ENCODE results near the gene DIP2B.

The DIP2B gene

GRCh38 chr12:50639721-50640120, 134.9 kb downstream of the DIP2B start:
- no peak for TF ChIP-seq CTCF (IDR thresholded peaks at IDR 0.05; ENCODE audit: control insufficient read depth, extremely low read depth, insufficient read depth)
- H3K4me3 ChIP-seq (ENCODE audit: low read depth, low read length) = no peak overlapping the region
- peak; percentile 59 for DNase-seq (ENCODE audit: low read depth)

- no peak overlapping the region for H3K4me3 ChIP-seq (ENCODE audit: low read depth, low read length)
- TF ChIP-seq CTCF (IDR thresholded peaks at IDR 0.05; ENCODE audit: control insufficient read depth, extremely low read depth, insufficient read depth) = no peak
- DNase-seq (ENCODE audit: low read depth) = no peak
Observed at GRCh38 chr12:50640321-50640939, 135.6 kb downstream of the DIP2B start.

GRCh38 chr12:50641566-50641965, 136.8 kb downstream of the DIP2B start:
- H3K4me3 ChIP-seq (ENCODE audit: low read depth, low read length) = no peak overlapping the region
- TF ChIP-seq CTCF (IDR thresholded peaks at IDR 0.05; ENCODE audit: control insufficient read depth, extremely low read depth, insufficient read depth) = no peak
- no peak for DNase-seq (ENCODE audit: low read depth)

GRCh38 chr12:50642035-50642451, 137.3 kb downstream of the DIP2B start:
- DNase-seq (ENCODE audit: low read depth) = no peak
- TF ChIP-seq CTCF (IDR thresholded peaks at IDR 0.05; ENCODE audit: control insufficient read depth, extremely low read depth, insufficient read depth) = no peak
- no peak overlapping the region for H3K4me3 ChIP-seq (ENCODE audit: low read depth, low read length)

GRCh38 chr12:50642761-50643160, 138.0 kb downstream of the DIP2B start:
- H3K4me3 ChIP-seq (ENCODE audit: low read depth, low read length) = no peak overlapping the region
- TF ChIP-seq CTCF (IDR thresholded peaks at IDR 0.05; ENCODE audit: control insufficient read depth, extremely low read depth, insufficient read depth) = no peak
- no peak for DNase-seq (ENCODE audit: low read depth)

- no peak for TF ChIP-seq CTCF (IDR thresholded peaks at IDR 0.05; ENCODE audit: control insufficient read depth, extremely low read depth, insufficient read depth)
- no peak for DNase-seq (ENCODE audit: low read depth)
- H3K4me3 ChIP-seq (ENCODE audit: low read depth, low read length) = no peak overlapping the region
Observed at GRCh38 chr12:50647031-50647430, 142.2 kb downstream of the DIP2B start.

GRCh38 chr12:50647479-50647878, 142.7 kb downstream of the DIP2B start:
- DNase-seq (ENCODE audit: low read depth) = no peak
- no peak for TF ChIP-seq CTCF (IDR thresholded peaks at IDR 0.05; ENCODE audit: control insufficient read depth, extremely low read depth, insufficient read depth)
- H3K4me3 ChIP-seq (ENCODE audit: low read depth, low read length) = no peak overlapping the region
